Mammary epithelial cell (primary cell): ENCODE measurements around the gene NDUFA11.

Experiments
- EZH2 ChIP-seq: IDR thresholded peaks from 2 replicates; pipeline ENCODE4 v1.6.1; 2012; ENCODE audit warnings: low read length, inconsistent platforms, borderline replicate concordance
- TF ChIP-seq, protein P1 (sequence below), 2 donors: IDR thresholded peaks in 1 of 2; conservative IDR thresholded peaks in 1 of 2; 2 replicates each; pipeline ENCODE4 v1.5.1; 2011 to 2012; ENCODE audit warnings: inconsistent platforms in 2 of 2, low read length in 2 of 2, mild to moderate bottlenecking in 2 of 2, control low read depth in 1 of 2, low read depth in 1 of 2; ENCODE audit not compliant: insufficient read depth in 1 of 2; ENCODE audit errors: extremely low read depth in 1 of 2

DNA sequence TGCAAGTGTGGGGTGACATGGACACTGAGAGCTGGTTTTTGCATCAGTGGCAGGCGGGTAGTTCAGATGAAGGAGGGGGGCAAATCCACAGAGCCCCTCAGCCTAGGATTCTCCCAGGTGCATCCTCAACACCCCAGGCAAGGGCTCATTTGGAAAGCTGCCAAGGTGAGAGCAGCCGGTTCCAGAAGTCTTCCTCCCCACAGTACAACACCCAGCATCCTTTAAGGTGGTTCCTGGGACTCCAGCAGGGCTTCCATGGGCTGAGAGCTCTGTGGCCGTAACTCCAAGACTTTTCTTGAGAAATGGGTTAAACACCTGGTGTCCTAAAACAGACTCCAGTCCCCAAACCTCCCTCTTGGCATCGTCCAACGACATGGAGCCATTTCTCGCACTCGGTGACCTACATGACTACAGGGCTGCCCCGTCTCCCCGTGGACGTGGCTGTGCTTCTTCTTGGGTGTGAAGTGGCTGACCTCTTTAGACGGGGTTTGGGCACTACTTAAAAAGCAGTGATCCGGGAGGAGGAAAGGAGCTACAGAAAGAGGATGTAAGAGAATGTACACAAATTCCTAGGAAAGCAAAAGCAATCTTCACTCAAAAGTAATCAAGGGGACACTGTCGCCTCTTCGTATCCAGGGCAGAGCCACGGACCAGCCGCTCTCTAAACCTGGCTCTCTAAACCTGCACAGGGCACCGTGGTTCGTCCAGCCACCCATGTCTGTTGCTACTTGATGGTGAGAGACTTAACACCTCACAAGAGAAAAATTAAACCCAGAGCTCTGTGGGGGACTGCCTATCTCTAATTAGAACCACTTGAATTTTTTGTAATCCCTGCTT is 48.8 kb upstream of the NDUFA11 start:
- TF ChIP-seq, protein P1, sequence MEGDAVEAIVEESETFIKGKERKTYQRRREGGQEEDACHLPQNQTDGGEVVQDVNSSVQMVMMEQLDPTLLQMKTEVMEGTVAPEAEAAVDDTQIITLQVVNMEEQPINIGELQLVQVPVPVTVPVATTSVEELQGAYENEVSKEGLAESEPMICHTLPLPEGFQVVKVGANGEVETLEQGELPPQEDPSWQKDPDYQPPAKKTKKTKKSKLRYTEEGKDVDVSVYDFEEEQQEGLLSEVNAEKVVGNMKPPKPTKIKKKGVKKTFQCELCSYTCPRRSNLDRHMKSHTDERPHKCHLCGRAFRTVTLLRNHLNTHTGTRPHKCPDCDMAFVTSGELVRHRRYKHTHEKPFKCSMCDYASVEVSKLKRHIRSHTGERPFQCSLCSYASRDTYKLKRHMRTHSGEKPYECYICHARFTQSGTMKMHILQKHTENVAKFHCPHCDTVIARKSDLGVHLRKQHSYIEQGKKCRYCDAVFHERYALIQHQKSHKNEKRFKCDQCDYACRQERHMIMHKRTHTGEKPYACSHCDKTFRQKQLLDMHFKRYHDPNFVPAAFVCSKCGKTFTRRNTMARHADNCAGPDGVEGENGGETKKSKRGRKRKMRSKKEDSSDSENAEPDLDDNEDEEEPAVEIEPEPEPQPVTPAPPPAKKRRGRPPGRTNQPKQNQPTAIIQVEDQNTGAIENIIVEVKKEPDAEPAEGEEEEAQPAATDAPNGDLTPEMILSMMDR (conservative IDR thresholded peaks at IDR 0.05 in 1 of 2, IDR thresholded peaks at IDR 0.05 in 1 of 2; ENCODE audit: extremely low read depth in 1 of 2, insufficient read depth in 1 of 2, low read depth in 1 of 2, low read length in 2 of 2): no peak
- no peak for TF ChIP-seq EZH2
